HG03575 (cell line): Measurements from ENCODE around the gene PRSS2.
"Not testable (repeated sequence)": the region's sequence is repeated elsewhere in the genome, so short reads cannot be mapped to it uniquely, and the experiment has no call there.

Source experiments
- ATAC-seq: cut with Tn5 transposase; IDR thresholded peaks from one replicate; pipeline ENCODE4 v1.9.1; 2021; ENCODE audit not compliant: unreplicated experiment, insufficient number of reproducible peaks, low FRiP score; ENCODE audit errors: extremely low read depth

Gene PRSS2

GRCh38 chr7:142754681-142755575 lies 15.8 kb upstream of the PRSS2 start:
- no peak for ATAC-seq

GRCh38 chr7:142758312-142758711 lies 12.5 kb upstream of the PRSS2 start:
- not testable (repeated sequence) for ATAC-seq

- ATAC-seq = no peak
Observed at GRCh38 chr7:142759433-142759832, 11.3 kb upstream of the PRSS2 start.

- no peak for ATAC-seq
Observed at GRCh38 chr7:142760071-142760642, 10.6 kb upstream of the PRSS2 start.

GRCh38 chr7:142761606-142762005 lies 9.2 kb upstream of the PRSS2 start:
- not testable (repeated sequence) for ATAC-seq

- no peak for ATAC-seq
Observed at GRCh38 chr7:142762104-142762503, 8.7 kb upstream of the PRSS2 start.

- no peak for ATAC-seq
Observed at GRCh38 chr7:142767451-142767850, 3.3 kb upstream of the PRSS2 start.

- ATAC-seq = no peak
Observed at GRCh38 chr7:142767861-142768260, 2.9 kb upstream of the PRSS2 start.

GRCh38 chr7:142768885-142769284 lies 1.9 kb upstream of the PRSS2 start:
- ATAC-seq = not testable (repeated sequence)

- ATAC-seq = peak; percentile 49
Observed at GRCh38 chr7:142771353-142771723, 568 bp downstream of the PRSS2 start.

- no peak for ATAC-seq
Observed at GRCh38 chr7:142772051-142772450, 1.3 kb downstream of the PRSS2 start.

GRCh38 chr7:142772673-142773072 lies 1.9 kb downstream of the PRSS2 start:
- no peak for ATAC-seq

- no peak for ATAC-seq
Observed at GRCh38 chr7:142773230-142773629, 2.5 kb downstream of the PRSS2 start.

- ATAC-seq = no peak
Observed at GRCh38 chr7:142773937-142774744, 3.4 kb downstream of the PRSS2 start.

GRCh38 chr7:142774826-142775225 lies 4.1 kb downstream of the PRSS2 start:
- ATAC-seq = no peak

GRCh38 chr7:142775351-142776115 lies 4.8 kb downstream of the PRSS2 start:
- not testable (repeated sequence) for ATAC-seq

GRCh38 chr7:142776206-142776844 lies 5.6 kb downstream of the PRSS2 start:
- ATAC-seq = no peak

- not testable (repeated sequence) for ATAC-seq
Observed at GRCh38 chr7:142776845-142777225, 6.1 kb downstream of the PRSS2 start.

GRCh38 chr7:142777318-142777717 lies 6.5 kb downstream of the PRSS2 start:
- ATAC-seq = no peak
